ENCODE results near the gene ZFP36L1.

Gene ZFP36L1

DNA sequence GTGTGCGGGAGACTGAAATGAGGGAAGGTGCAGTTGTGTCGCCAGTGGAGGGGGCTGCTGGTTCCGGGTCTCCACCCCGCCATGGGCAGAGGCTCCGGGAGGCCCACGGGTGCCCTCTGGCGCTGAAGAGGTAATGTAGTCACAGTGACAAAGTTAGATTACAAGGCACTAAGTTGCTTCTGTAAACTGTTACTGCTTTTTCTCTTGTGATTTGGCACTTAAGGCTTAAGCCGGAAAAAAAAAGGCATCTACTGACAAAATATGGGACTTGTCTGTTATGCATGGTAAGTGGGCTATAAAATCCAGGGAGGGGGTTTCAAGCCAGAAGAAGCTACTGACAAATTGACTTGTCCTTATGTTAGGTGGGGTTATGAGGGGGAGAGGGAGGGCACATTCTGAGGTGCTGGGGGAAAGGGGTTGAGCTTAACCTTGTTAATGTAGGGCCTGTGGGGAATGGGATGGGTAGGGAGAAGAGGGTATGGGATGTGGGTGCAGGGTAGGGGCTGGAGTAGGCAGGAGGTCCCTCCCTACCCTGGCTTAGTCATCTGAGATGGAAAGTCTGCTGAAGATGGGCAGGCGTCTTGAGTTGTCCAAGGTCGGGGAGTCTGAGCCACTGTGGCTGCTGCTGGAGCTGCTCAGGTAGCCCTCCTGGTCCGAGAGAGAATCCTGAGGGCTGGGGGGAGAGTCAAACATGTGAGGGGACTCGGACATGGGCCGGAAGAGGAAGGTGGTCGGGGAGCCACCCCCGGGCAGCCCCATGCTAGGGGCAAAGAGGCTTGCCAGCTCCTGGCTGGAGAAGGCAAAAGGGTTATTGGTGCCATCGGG is 3.7 kb downstream of the ZFP36L1 start:
- TF ChIP-seq, protein P1, sequence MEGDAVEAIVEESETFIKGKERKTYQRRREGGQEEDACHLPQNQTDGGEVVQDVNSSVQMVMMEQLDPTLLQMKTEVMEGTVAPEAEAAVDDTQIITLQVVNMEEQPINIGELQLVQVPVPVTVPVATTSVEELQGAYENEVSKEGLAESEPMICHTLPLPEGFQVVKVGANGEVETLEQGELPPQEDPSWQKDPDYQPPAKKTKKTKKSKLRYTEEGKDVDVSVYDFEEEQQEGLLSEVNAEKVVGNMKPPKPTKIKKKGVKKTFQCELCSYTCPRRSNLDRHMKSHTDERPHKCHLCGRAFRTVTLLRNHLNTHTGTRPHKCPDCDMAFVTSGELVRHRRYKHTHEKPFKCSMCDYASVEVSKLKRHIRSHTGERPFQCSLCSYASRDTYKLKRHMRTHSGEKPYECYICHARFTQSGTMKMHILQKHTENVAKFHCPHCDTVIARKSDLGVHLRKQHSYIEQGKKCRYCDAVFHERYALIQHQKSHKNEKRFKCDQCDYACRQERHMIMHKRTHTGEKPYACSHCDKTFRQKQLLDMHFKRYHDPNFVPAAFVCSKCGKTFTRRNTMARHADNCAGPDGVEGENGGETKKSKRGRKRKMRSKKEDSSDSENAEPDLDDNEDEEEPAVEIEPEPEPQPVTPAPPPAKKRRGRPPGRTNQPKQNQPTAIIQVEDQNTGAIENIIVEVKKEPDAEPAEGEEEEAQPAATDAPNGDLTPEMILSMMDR (IDR thresholded peaks at IDR 0.05; ENCODE audit: extremely low read depth, insufficient read depth, missing control alignments), result peak; percentile 80
- in situ Hi-C loops (cut with MboI; ENCODE audit: low pct_unique_long_range_greater_than_20kb, low sequenced_read_pairs, unreplicated experiment), result no loop called here
- peak; percentile 70 for DNase-seq (ENCODE audit: low spot score)

GRCh38 chr14:68788275-68788995 is 4.4 kb downstream of the ZFP36L1 start:
- no peak for DNase-seq (ENCODE audit: low spot score)
- TF ChIP-seq, protein P1 (IDR thresholded peaks at IDR 0.05; ENCODE audit: extremely low read depth, insufficient read depth, missing control alignments), result no peak
- in situ Hi-C loops (cut with MboI; ENCODE audit: low pct_unique_long_range_greater_than_20kb, low sequenced_read_pairs, unreplicated experiment), result no loop called here

- no peak for DNase-seq (ENCODE audit: low spot score)
- TF ChIP-seq, protein P1 (IDR thresholded peaks at IDR 0.05; ENCODE audit: extremely low read depth, insufficient read depth, missing control alignments), result no peak
- in situ Hi-C loops (cut with MboI; ENCODE audit: low pct_unique_long_range_greater_than_20kb, low sequenced_read_pairs, unreplicated experiment), result no loop called here
Measured at GRCh38 chr14:68787092-68787992, 5.5 kb downstream of the ZFP36L1 start.

GRCh38 chr14:68786491-68787091 is 6.3 kb downstream of the ZFP36L1 start:
- no peak for DNase-seq (ENCODE audit: low spot score)
- TF ChIP-seq, protein P1 (IDR thresholded peaks at IDR 0.05; ENCODE audit: extremely low read depth, insufficient read depth, missing control alignments), result no peak
- in situ Hi-C loops (cut with MboI; ENCODE audit: low pct_unique_long_range_greater_than_20kb, low sequenced_read_pairs, unreplicated experiment), result no loop called here

- TF ChIP-seq, protein P1 (IDR thresholded peaks at IDR 0.05; ENCODE audit: extremely low read depth, insufficient read depth, missing control alignments), result no peak
- DNase-seq (ENCODE audit: low spot score), result no peak
- in situ Hi-C loops (cut with MboI; ENCODE audit: low pct_unique_long_range_greater_than_20kb, low sequenced_read_pairs, unreplicated experiment), result no loop called here
Measured at GRCh38 chr14:68785534-68786490, 7.1 kb downstream of the ZFP36L1 start.

Measured in GM13977 (cell line).